ENCODE results near the gene PLPPR4.
"Not testable (repeated sequence)": the region's sequence is repeated elsewhere in the genome, so short reads cannot be mapped to it uniquely, and the experiment has no call there.

Gene PLPPR4

DNA sequence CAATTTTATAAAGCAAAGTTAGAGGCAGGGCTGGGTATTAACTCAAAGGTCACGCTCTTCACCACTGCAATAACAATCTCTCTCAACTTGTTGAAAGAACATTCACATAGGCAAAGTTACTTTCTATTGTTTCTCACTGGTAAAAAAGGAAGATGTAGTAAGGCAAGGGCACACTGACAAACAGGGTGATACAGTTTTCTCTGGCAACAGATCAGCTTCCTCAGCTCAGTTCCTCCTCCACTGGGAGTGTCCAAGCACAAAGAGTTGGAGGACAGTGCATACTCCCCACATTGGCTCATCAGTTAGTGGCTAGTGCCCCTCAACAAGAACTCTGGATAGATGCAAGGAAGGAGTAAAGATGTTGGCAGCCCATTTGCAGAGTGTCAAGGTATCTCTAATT is 3.7 kb downstream of the PLPPR4 start:
- DNase-seq (ENCODE audit: low read depth in 2 of 2), result no peak

DNA sequence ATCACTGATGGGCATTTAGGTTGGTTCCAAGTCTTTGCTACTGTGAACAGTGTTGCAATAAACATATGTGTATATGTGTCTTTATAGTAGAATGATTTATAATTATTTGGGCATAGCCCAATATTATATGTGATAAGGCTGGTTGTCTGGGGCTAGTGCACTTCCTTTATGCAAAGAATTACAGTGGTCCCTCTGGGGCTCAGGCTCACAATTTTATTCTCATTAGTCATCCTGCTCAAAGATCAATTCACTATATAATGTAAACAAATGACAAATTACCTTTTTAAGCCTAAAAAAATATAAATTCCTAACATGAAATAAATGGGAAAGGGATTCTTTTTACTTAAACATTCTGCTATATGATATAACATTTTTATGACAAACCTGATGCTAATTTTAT is 5.0 kb downstream of the PLPPR4 start:
- no peak for DNase-seq (ENCODE audit: low read depth in 2 of 2)

DNA sequence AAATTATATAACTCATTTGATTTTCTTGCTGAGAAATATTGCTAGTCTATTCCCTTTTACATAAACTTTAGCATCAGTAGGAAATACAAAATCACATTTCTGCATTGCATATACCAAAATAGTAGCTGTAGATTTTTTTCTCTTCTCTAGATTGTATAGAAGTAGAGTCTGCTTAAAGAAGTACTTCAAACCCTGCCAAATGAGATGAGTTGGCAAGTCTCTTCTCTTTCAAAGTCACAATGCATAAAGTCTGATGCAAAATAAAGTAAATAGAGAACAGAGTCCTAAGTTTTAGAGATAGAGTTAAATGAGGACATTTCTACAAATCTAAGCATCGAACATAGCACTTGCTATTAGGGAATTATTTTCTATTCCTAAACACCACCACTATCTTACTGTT is 6.4 kb downstream of the PLPPR4 start:
- no peak for DNase-seq (ENCODE audit: low read depth in 2 of 2)

DNA sequence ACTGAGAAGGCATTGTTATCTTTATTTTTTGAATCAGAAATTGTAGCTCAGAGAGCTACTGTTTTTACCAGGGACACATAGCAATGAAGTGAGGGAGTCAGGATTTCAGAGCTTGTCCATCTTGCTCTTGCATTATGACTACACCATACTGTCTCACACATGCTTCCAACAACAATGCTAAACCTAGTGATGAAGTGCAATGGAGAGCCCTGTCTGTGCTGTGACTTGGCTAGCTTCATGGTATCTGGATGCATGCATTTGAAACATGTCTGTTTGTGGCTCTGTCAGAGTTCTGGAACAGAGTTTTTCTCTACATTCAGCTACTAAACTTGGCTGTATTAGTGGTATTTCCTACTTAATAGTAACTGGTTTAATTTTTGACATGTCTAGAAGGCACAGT is 7.0 kb downstream of the PLPPR4 start:
- no peak for DNase-seq (ENCODE audit: low read depth in 2 of 2)

DNA sequence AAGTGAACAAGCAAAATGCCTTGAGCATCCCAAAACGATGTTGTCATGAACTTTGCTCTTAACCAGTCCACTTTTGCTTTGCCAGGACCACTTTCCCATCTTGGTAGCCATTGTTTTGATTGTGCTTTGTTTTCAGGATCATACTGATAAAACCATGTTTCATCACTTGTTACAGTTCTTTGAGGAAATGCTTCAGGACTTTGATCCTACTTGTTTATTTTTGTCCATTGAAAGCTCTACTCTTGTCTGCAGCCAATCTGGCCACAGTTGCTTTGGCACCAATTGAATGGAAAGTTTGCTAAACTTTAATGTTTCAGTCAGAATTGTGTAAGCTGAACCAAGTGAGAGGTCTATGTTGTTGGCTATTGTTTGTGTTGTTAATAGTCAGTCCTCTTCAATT is 12.8 kb downstream of the PLPPR4 start:
- DNase-seq (ENCODE audit: low read depth in 2 of 2), result no peak

DNA sequence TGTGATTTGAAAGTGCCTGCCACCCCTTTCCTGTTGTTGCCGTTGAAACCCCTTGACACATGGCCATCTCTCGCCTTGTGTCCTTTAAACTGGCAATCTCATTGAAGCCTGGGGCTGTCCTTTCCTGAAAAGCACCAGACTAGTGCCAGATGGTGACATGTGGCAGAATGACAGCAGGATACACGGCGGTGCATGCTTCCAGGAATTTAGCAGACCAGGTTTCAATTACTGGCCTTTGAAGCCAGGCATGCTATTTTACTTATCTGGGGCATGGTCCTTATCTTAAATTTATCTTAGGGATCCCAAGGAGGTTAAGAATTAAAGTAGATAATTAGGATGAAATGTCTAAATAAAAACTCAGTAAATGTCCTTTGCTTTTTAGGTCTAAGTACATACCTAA is 15.2 kb downstream of the PLPPR4 start:
- no peak for DNase-seq (ENCODE audit: low read depth in 2 of 2)

DNA sequence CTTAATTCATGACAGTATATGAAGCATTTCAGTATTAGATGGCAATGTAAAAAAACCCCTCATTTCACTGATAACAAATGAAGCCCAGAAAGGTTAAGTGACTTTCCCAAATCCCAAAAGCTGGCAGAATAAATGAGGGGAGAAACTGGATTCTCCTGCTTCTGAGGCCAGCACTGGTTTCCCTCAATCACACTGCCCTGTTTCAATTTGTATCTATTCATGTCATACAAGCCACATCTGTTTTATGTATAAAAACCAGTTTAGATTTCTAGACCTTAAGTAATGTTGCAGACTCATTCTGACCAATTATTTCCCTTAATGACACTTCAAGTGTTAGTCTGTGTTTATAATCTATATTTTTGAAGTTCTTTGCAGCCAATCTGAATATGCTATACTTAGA is 16.8 kb downstream of the PLPPR4 start:
- no peak for DNase-seq (ENCODE audit: low read depth in 2 of 2)

DNA sequence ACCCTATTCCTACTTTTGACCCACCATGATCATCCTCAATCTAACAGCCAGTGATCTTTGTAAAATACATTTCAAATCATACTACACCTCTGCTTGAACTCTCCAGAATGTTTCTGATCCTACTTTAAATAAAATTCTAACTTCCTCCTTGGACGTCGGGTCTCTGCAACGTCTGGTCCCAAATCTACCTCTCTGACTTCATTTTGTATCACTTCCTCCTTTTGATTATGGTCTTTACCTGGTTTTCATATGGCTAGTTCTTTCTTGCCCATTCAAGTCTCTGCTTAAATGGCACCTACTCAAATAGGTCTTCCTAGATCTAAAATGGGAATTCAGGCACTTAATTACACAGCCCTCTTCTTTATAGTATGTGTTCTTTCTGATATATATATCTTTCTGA is 18.2 kb downstream of the PLPPR4 start:
- DNase-seq (ENCODE audit: low read depth in 2 of 2), result no peak

DNA sequence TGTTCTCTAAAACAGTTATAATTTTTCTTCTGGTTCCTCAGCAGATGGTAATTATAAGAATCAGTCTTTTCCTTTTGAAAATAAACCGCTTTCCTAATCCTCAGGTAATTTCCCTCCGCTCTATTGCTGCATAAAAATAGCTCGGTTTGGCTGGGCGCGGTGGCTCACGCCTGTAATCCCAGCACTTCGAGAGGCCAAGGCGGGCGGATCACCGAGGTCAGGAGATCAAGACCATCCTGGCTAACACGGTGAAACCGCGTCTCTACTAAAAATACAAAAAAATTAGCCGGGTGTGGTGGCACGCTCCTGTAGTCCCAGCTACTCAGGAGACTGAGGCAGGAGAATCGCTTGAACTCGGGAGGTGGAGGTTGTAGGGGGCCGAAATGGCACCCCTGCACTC is 19.2 kb downstream of the PLPPR4 start:
- DNase-seq (ENCODE audit: low read depth in 2 of 2), result not testable (repeated sequence)

DNA sequence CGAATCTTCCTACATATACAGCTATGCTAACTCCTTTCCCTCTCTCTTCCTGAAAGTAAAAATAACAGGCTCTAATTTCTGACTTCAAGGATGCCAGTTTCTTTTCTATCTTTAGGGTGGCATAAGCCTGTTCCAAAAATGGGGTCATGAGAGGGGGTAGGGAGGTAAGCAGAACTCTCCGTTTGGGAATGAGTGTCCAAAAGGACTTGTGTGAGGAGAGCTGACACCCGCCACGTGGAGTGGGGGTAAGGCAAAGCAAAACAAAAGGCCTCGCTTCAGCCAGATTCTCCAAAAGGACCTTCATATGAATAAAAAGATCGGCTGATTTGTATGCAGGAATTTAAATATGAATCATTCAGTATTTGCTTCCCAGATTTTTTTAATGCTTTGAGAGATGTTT is 28.6 kb downstream of the PLPPR4 start:
- DNase-seq (ENCODE audit: low read depth in 2 of 2), result no peak

DNA sequence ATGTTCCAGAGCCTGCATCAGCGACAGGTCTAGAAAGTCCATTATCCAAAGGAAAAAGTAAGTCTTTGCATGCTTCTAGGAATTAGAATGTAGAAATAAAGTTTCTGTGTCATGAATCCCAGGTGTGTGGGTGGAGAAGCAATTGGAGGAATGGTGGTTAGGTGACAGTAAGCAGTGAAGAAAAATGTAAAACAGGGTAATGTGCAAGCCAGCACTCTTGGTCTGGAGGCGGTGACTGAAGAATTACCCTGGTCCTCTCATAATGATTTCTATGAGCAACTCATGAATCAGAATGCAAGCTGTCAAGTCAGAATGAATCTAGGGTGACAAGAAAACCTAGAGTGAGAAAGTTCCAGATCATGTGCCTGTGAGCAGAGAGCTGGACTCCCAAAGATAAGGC is 33.6 kb downstream of the PLPPR4 start:
- DNase-seq (ENCODE audit: low read depth in 2 of 2), result no peak

DNA sequence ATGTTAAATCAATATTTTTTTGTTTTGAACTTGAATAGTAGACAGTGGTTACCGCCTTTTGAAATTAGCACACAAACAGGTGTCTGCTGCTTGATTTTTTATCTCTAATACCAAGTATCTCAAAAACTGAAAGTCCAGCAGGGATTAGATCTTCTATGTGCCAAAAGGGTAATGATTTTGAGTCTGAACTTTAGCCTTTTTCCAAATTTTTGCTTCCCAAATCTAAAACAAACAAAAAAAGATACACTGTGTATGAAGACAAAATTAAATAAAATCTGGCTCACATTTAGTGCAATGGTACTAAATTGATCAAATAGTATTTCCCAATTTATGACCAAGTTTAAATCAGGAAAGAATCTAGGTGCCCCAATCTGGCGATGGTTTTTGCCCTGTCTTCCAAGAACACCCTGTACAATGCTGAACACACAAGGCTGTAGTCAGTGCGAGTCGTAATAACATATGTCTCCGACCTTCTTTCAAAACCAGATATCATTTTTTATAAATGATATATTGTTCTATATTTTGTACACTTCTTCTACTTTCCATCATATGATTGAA is 40.5 kb downstream of the PLPPR4 start:
- no peak for DNase-seq (ENCODE audit: low read depth in 2 of 2)

DNA sequence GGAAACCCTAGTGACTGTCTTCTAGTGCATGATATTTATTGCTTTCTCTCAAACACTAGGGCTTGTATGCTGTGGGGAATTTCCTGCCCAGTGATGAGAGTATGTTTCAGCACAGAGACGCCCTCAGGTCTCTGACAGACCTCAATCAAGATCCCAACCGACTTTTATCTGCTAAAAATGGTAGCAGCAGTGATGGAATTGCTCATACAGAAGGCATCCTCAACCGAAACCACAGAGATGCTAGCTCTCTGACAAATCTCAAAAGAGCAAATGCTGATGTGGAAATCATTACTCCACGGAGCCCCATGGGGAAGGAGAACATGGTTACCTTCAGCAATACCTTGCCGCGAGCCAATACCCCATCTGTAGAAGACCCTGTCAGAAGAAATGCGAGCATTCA is 41.3 kb downstream of the PLPPR4 start:
- no peak for DNase-seq (ENCODE audit: low read depth in 2 of 2)

DNA sequence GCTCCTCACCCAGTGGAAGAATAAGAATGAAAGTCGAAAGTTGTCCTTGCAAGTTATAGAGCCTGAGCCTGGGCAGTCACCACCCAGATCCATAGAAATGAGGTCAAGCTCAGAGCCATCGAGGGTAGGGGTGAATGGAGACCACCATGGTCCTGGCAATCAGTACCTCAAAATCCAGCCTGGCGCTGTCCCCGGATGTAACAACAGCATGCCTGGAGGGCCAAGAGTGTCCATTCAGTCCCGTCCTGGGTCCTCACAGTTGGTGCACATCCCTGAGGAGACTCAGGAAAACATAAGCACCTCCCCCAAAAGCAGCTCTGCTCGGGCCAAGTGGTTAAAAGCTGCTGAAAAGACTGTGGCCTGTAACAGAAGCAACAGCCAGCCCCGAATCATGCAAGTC is 41.8 kb downstream of the PLPPR4 start:
- no peak for DNase-seq (ENCODE audit: low read depth in 2 of 2)

DNA sequence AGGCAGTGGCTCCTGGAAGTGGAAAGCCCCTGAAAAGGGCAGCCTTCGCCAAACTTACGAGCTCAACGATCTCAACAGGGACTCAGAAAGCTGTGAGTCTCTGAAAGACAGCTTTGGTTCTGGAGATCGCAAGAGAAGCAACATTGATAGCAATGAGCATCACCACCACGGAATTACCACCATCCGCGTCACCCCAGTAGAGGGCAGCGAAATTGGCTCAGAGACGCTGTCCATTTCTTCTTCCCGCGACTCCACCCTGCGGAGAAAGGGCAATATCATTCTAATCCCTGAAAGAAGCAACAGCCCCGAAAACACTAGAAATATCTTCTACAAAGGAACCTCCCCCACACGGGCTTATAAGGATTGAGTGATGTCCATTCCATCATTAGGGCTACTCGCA is 42.4 kb downstream of the PLPPR4 start:
- DNase-seq (ENCODE audit: low read depth in 2 of 2), result no peak

DNA sequence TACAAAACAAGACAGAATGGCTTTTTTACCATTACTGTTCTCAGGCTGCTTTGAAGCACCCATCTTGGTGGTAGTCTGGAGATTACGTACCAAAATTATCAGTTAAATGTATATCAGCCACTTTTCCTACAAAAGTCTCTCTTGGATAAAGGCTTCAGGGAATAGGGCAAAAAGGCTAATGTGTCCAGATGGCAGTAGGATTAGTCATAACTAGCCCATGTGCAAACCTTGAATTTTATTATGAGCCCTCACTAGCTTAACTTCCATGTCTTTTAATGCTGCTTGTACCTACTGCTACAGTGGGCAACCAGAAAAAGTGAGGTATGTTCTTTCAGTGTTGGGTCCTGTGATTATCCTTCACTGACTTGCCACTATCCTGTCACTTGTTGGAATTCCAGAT is 51.0 kb downstream of the PLPPR4 start:
- no peak for DNase-seq (ENCODE audit: low read depth in 2 of 2)

DNA sequence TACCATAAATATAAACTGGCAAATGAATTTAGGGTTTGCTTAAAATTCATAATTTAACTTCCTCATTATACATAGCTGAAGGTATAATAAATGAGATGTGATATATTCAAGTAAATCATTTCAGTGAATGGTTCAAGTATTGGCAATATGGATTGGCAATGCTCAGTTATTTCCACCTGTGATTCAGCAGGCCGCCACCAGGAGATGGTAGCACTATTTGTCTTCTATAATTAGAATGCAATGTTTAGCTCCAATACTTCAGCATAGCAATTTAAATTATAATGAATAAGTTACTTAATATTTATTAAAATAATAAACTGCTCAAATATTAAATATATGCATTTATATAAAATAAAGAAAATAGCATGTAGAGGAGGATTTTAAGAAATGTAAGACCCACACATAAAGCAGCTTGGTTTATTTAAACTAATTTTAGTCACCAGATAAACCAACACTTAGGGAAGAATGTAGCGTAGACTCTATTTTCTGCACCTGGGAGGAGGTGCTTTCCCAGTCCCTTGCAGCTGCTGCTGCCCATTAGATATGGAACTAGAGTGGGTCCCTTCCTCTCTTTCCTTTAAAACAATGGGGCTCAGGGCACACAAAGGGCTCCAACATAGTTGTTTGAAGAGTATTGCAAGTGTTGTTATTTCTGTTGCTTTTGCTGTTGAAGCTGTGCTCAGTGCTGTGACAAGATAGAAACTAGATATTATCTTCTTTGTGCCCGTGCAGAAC is 62.1 kb downstream of the PLPPR4 start:
- no peak for DNase-seq (ENCODE audit: low read depth in 2 of 2)

DNA sequence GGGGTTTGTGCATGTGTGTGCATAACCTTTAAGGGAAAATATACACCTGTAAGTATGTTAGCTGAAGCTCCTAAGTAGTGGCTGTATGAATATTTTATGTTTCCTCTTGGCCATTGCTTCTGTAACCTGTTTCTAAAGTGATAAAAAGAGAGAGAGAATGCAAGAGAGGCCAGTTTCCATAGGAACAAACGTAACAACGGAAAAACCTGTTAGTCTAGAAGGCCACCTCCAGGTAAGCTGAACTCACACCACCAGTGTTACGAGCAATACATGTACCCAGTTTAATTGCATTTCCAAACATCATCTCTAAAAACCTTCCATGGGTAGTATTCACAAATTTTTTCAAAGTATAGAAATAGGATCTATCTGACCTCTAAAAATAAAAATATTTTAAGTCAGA is 63.1 kb downstream of the PLPPR4 start:
- no peak for DNase-seq (ENCODE audit: low read depth in 2 of 2)

DNA sequence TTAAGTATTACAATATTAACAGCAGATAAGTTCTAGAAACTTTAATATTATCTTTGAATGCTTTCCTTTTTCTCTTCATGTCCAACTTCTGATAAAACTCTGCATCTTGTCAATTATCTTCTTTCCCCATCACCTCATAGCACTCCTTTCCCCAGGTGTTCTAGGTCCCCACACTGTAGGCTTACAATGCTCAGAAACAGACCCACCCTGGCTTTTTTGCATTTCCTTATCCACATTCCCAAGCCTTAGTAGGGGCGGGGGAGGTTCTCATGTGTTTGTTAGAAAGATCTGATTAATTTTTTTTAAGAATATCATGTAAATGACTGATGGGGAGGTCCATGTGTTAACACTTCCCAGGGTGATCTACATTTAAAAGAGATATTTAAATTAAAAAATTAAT is 63.9 kb downstream of the PLPPR4 start:
- DNase-seq (ENCODE audit: low read depth in 2 of 2), result no peak

DNA sequence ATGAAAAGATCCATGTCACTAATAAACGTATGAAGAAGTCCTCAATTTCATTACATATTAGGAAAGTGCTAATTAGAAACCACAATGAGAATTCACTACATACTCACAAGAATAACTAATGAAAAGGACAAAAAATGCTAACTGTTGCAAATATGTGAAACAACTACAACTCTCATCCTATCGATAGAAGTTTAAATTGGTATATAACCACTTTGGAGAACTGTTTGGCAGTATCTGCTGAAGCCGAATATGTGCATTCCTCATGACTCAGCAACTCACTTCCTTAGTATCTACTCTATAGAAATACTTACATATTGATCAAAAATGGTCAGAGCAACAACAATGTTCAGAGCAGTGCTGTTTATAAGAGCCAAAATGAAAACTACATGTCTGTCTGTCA is 66.8 kb downstream of the PLPPR4 start:
- no peak for DNase-seq (ENCODE audit: low read depth in 2 of 2)

DNA sequence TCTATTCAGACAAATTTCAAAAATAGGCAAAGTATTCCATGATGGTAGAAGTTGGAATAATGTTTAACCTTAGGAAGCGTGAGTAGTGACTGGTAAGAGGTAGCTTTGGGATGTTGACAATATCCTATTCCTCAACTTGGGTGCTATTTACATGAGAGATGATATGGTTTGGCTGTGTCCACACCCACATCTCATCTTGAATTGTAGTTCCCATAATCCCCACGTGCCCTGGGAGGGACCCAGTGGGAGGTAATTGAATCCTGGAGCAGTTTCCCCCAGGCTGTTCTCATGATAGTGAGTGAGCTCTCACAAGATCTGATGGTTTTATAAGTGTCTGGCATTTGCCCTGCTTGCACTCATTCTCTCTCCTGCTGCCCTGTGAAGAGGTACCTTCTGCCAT is 67.3 kb downstream of the PLPPR4 start:
- DNase-seq (ENCODE audit: low read depth in 2 of 2), result no peak

DNA sequence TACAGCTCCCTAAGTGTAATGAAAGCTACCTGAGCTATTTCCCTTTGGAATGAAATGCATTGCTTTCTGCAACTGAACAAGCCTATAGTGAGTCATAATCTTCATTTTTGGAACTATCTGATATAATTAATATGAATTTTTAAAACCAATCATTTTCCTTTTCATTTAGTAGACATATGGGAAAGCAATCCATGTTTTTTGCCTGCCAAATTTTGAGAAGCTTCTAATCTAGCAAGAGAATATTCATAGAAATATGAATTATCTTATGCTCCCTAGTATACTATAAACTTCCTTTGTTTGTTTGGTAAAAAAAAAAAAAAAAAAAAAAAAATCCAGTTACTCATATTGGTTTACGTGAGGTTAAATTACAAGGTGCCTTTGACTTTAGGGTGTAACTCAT is 68.3 kb downstream of the PLPPR4 start:
- no peak for DNase-seq (ENCODE audit: low read depth in 2 of 2)

DNA sequence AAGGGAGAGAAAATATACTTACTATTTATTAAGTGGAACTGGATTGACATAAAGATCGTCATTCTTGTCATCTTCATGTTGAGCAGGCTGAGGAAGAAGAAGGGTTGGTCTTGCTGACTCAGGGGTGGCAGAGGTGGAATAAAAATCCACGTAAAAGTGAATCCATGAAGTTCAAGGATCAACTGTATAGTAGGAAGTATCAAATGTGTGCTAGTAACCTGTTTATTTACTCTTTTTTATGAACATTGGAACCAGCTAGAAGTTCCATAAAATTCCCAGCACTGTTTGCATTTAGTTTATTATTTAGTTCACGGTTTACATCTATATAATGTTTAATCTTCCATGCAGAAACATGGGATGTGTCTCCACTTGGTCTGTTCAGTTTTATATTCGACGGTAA is 70.7 kb downstream of the PLPPR4 start:
- DNase-seq (ENCODE audit: low read depth in 2 of 2), result no peak

DNA sequence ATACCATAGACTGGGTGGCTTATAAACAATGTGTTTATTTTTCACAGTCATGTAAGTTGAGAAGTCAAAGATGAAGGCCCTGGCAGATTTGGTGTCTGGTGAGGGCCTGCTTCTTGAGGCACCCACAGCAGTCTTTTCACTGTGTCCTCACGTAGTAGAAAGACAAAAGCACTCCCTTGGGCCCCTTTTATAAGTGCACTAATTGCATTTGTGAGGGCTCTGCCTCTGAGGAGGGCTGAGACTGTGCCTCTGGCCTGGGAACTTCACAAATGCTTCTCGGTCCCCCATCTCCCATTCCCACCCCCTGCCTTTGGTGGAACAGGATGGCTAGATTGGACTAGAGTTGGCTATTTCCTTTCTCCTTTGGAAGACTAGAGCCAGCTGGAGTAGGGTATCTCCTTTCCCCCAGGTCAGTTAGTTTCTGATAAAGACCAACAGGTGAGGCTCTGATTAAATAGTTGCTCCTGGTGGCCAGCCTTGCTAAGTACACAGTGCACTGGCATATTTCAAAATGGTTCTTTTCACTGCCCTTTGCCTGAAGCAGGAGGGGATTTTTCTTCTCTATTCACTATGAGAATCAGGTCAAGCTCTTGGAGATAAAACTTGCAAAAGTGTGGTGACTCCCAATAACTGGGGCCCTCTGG is 82.9 kb downstream of the PLPPR4 start:
- no peak for DNase-seq (ENCODE audit: low read depth in 2 of 2)

All from stimulated activated CD8-positive, alpha-beta memory T cell treated with anti-CD3 and anti-CD28 coated beads, Interleukin-15, amount 100 ng/mL, for 48 hours (primary cell).